CMK (cell line): ENCODE results near the gene MIF4GD.
"Not testable (repeated sequence)": the region's sequence is repeated elsewhere in the genome, so short reads cannot be mapped to it uniquely, and the experiment has no call there.

Experiments used
- DNase-seq: peaks from one replicate; pipeline ENCODE4 v3.0.0-alpha.2; 2010; ENCODE audit warnings: low read depth

MIF4GD gene, protein sequence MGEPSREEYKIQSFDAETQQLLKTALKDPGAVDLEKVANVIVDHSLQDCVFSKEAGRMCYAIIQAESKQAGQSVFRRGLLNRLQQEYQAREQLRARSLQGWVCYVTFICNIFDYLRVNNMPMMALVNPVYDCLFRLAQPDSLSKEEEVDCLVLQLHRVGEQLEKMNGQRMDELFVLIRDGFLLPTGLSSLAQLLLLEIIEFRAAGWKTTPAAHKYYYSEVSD

GRCh38 chr17:75270966-75271232 is at the start of gene MIF4GD:
MIF4GD (minus strand) TSS chr17:75271231; CDS start chr17:75270195, 1,036 bp downstream.
- no peak for DNase-seq

GRCh38 chr17:75319904-75320691 is 49.1 kb upstream of the MIF4GD start:
- no peak for DNase-seq

GRCh38 chr17:75318615-75319222 is 47.7 kb upstream of the MIF4GD start:
- no peak for DNase-seq

DNA sequence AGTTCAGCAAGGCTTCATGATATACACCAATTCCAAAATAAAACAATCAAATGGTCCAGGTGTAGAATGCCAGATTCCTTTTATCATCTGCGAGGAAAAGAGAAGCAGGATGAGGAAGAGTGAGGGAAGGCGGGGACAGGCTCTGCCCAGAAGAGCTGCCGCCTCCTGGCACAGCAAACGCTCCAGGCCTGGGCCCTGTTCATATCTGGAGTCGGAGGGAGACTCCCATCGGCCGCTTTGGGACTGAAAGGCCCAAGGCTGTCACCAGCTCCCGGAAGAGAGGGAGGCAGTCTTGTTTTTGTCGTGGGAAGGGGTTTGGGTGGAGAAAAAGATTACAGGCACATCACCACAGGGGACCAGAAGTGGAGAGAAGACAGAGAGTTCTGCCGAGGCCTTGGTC is 47.2 kb upstream of the MIF4GD start:
- DNase-seq = no peak

DNA sequence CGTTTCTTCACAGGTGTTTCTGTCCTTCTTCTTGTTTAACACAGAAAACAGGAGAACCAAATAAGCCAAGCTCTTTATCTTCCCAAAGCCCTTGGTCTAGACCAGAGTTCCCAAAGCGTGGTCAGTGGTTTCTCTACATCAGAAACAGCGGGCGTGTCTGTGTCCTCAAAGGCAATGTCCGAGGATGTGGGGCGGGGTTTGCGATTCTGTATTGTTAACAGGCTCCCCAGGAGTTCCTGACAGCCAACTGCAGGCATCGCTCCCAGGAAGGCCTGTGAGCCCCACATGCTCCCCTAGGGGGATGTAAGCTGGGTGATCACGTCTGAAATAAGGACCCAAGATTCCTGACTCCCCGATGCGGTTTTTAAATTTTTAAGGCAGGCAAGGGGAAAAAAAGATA is 46.6 kb upstream of the MIF4GD start:
- no peak for DNase-seq

GRCh38 chr17:75316253-75316652 is 45.2 kb upstream of the MIF4GD start:
- no peak for DNase-seq

DNA sequence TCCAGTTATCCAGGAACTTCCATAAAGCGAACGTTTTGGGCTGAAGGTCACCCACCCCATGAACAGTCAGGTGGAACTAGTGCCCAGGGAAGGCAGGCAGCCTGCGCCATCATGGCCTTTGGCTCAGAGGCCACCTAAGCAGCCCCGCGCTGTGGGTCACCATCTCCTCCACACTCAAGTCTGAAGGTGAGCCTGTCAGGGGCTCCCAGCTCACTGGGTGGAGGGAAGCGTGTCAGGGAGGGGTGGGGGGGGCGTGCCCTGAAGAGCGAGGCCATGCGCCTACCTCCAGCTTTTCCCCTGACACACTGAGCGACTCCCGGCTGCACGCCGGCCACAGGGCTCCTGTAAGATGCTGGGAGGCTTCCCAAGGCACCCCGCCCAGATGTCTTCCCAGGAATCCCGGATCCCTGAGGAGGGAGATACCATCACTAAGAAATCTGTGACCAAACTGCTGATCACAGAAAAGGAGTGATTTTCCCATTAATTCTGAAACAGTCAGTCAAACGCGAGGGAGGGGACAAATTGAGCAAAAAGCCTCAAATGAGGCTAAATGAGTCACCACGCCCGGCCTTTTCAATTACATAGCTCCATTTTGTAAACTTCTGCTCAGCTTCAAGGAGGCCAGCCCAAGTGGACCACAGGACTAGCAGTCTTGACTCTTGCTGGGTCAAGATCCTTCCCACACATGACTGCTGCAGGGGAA is 44.7 kb upstream of the MIF4GD start:
- DNase-seq = no peak

GRCh38 chr17:75313941-75314551 is 43.0 kb upstream of the MIF4GD start:
- no peak for DNase-seq

- no peak for DNase-seq
These were observed 38.0 kb upstream of the MIF4GD start for GRCh38 chr17:75308732-75309629.

DNA sequence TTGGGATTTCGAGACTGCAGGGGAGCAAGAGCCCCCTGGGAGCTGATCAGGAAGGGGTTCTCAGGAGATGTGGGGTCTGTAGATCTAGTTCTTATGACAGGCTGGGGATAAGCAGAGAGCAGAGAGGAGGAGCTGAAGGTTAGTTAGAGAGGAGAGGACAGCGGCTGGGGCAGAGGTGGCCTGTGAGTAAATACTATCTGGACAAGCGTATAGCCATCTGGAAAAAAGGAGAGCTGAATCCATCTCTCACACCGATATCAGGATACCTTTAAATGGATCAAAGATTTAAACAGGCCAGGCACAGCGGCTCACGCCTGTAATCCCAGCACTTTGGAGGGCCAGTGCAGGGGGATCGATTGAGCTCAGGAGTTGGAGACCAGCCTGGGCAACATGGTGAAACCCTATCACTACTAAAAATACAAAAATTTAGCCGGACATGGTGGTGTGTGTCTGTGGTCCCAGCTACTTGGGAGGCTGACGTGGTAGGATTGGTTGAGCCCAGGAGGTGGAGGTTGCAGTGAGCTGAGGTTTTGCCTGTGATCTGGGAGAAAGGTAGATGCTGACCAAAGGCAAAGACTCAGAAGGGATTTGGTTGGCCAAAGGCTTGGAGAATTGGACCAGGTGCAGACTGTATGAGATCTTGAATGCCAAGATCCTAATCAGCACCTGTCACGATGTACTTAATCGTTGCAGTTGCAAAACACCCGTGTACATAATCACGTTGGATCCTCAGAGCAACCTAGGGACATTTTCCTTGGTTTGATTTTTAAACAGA is 37.1 kb upstream of the MIF4GD start:
- no peak for DNase-seq

DNA sequence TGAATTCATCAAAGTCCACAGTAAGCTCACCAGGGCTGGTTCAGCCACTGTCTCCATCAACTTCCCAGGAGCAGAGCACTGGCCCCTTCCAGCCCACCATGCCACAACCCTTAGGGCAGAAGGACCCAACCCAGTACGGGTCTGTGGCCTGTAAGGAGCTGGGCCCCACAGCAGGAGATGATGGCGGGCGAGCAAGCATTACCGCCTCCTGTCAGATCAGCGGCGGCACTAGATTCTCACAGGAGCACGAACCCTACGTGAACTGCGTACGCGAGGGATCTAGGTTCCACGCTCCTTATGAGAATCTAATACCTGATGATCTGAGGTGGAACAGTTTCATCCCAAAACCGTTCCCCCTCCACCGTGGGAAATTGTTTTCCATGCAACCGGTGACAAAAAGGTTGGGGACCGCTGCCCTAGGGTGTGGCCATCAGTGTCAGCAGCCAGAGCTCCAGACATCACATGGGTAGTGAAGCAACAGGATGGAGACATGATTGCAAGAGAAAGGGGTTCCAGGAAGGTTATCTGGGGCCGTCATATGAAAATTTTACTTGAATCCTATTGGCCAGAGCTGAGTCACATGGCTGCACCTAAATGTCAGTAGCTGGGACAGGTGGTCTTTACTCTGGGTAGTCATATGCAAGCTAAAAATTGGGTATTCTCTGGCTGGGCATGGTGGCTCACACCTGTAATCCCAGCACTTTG is 30.6 kb upstream of the MIF4GD start:
- DNase-seq = no peak

DNA sequence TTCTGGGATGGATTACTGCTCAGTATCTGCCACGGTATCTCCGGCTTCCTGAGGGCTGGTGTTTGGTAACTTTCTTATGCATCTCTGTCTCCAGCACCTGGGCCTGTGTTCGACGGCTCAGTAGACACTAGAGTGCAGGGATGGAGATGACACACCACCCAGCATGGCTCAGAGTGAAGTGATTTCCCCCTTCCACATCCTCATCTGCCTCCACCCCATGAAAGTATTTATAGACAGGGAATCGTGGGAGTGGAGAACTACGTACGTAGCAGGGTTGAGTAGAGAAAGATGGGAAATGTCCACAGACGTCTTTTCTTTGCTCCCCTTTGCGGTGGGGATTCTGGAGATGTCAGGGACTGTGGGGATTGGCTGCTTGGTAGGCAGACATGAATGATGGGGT is 30.0 kb upstream of the MIF4GD start:
- DNase-seq = no peak

DNA sequence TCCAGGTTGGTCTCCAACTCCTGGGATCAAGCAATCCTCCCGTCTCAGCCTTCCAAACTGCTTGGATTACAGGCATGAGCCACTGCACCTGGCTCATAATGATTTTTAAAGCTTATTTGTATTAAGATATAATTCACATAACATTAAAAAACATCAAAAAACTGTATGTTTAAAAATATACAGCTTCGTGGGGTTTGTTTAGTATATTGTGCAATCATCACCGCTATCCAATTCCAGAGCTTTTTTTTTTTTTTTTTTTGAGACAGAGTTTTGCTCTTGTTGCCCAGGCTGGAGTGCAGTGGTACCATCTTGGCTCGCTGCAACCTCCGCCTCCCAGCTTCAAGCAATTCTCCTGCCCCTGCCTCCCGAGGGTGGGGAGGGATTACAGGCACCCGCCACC is 29.2 kb upstream of the MIF4GD start:
- no peak for DNase-seq

GRCh38 chr17:75295201-75296158 is 24.4 kb upstream of the MIF4GD start:
- DNase-seq = no peak

GRCh38 chr17:75292810-75293448 is 21.9 kb upstream of the MIF4GD start:
- not testable (repeated sequence) for DNase-seq

DNA sequence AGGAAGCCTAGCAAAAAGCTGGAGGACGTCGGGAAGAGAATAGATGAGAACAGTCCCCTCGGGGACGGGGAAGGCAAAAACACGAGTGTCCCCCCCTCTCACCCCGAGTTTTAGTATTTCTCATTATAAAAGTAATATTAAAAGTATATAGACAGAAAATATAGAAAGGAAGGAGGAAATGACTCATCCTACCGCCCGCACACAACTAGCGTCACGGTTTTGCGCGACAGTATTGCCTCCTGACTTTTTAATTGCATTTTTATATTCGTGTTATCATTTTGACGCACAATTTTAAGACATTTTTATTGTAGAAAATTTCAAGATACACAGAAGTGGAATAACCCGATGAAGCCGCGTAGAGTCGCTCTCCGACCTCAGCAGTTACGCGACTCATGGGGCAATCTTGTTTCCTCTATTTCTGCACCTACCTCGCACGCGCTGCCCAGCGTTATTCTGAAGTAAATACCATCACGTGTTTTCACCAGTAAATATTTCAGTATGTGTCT is 18.9 kb upstream of the MIF4GD start:
- DNase-seq = no peak

- DNase-seq = peak; percentile 99
These were observed 18.2 kb upstream of the MIF4GD start, which contains the start of gene SLC25A19 for GRCh38 chr17:75289115-75289831. SLC25A19 (minus strand) TSS chr17:75289433; CDS start chr17:75286764, 2,669 bp downstream.
